NCI-H1105 treated with DMSO at 0.1 percent for 48 hours (cell line): ENCODE data around the gene ACOX3.
"Not testable (repeated sequence)": the region's sequence is repeated elsewhere in the genome, so short reads cannot be mapped to it uniquely, and the experiment has no call there.

Source experiments
- DNase-seq: peaks from one replicate; lab custom pipeline; 2025; lab: John Stamatoyannopoulos, UW

The ACOX3 gene

GRCh38 chr4:8433136-8433535 is 7.4 kb downstream of the ACOX3 start:
- no peak for DNase-seq

DNA sequence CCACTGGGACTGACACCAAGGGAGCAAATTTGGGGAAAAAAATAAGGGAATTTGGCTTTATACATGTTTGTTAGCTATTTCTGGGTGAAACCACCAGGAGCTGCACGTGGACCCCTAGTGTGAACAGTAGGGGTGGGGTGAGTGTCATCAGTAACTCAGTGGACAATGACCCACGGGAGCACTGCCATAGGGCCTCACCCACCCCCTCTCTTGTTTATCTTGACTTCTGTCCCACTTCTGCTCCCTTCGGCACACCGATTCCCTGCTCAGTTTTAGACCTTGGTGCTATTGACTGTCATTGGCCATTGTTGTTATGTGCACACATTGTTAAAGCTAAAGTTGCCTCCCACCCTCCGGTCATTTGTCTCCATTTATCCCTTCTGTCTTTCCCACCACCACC is 9.0 kb downstream of the ACOX3 start:
- no peak for DNase-seq

- peak; percentile 55 for DNase-seq
These were observed 12.0 kb downstream of the ACOX3 start for GRCh38 chr4:8428288-8429097.

GRCh38 chr4:8427761-8428287 is 12.7 kb downstream of the ACOX3 start:
- peak; percentile 18 for DNase-seq

- no peak for DNase-seq
These were observed 13.3 kb downstream of the ACOX3 start for GRCh38 chr4:8427262-8427661.

- DNase-seq: no peak
These were observed 17.7 kb downstream of the ACOX3 start for GRCh38 chr4:8422786-8423185.

GRCh38 chr4:8422327-8422726 is 18.2 kb downstream of the ACOX3 start:
- no peak for DNase-seq

- DNase-seq: not testable (repeated sequence)
These were observed 20.4 kb downstream of the ACOX3 start for GRCh38 chr4:8420151-8420550.

DNA sequence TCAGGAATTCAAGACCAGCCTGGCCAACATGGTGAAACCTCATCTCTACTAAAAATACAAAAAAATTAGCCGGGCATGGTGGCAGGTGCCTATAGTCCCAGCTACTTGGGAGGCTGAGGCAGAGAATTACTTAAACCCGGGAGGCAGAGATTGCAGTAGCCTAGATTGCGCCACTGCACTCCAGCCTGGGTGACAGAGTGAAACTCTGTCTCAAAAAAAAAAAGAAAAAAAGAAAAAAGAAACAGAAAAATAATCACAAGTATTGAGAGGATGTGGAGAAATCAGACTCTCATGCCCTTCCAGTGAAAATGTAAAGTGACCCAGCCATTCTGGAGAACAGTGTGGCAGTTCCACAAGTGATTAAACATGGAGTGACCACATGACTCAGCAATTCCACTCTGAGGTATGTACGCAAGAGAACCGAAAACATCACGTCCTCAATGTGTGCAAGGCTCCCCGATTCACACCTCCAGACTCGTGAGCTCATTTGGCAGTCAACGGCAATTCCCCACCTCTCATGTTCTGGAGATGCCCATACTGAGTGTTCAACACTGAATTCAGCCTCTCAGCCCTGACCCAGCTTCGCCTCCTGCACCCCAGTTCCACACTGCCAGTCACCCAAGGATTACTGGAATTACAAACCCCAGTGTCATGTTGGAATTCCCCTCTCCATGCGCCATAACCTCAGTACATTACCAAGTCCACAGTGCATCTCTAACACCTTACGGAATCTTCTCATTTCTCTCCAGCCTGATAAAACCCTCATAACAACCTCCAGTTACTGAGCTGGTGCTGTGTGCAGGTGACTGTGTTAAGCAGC is 21.1 kb downstream of the ACOX3 start:
- no peak for DNase-seq

DNA sequence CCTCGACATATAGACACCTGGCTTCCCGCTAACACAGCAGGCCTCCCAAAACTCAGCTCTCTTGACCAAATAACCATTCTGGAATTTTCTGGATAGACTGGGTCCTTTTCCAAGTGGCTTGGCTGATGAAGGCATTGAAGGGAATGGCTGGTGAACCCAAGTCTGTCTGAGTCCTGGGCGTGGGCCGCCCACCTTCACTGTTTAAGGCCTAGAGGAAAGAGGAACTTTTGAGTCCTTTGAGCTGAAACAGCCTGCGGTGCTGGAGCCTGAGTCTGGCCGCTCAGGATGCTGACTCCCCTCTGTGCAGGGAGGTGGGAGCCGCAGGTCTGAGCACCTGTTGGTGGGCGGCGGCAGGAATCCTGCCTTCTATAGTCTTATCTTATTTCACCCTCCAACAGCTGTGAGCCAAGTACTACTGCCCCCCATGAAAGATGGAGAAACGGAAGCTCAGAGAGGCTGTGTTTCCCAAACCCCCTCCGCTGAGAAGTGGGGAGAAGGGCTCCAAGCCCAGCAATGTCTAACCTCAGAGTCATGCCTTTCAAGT is 23.4 kb downstream of the ACOX3 start:
- DNase-seq: no peak

GRCh38 chr4:8414377-8414776 is 26.1 kb downstream of the ACOX3 start:
- no peak for DNase-seq

DNA sequence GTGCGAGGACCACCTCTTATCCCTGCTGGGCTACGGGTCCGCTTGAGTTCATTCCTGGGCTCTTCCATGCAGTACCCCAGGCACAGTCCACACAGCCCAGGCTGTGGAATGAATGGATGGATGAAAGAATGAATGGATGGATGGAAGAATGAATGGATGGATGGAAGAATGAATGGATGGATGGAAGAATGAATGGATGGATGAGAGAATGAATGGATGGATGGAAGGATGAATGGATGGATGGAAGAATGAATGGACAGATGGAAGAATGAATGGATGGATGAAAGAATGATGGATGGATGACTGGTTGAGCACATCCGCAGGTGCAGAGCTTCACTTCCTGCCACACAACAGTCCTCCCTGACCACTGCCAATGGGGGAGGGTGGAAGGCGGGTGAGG is 28.2 kb downstream of the ACOX3 start:
- no peak for DNase-seq

- DNase-seq: no peak
These were observed 29.0 kb downstream of the ACOX3 start for GRCh38 chr4:8411351-8412180.

GRCh38 chr4:8410641-8411271 is 29.8 kb downstream of the ACOX3 start:
- DNase-seq: peak; percentile 1

- DNase-seq: no peak
These were observed 30.4 kb downstream of the ACOX3 start for GRCh38 chr4:8410066-8410625.

DNA sequence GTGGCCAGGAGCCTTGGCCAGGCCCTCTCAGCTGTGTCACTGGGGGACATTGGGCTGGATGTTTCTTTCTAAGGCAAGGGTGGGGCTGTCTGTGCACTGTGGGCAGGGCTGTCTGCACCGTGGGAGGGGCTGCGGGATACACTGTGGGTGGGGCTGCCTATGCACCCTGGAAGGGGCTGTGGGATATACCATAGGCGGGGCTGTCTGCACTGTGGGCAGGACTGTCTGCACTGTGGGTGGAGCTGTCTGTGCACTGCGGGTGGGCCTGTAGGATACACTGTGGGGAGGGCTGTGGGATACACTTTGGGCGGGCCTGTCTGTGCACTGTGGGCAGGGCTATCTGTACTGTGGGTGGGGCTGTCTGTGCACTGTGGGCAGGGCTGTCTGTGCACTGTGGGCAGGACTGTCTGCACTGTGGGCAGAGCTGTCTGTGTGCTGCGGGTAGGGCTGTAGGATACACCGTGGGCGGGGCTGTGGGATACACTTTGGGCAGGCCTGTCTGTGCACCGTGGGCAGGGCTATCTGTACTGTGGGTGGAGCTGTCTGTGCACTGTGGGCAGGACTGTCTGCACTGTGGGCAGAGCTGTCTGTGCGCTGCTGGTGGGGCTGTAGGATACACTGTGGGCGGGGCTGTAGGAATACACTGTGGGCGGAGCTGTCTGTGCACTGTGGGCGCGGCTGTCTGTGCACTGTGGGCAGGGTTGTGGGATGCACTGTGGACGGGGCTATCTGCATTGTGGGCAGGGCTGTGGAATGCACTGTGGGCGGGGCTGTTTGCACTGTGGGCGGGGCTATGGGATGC is 31.1 kb downstream of the ACOX3 start:
- DNase-seq: no peak

GRCh38 chr4:8407756-8408155 is 32.8 kb downstream of the ACOX3 start:
- no peak for DNase-seq

DNA sequence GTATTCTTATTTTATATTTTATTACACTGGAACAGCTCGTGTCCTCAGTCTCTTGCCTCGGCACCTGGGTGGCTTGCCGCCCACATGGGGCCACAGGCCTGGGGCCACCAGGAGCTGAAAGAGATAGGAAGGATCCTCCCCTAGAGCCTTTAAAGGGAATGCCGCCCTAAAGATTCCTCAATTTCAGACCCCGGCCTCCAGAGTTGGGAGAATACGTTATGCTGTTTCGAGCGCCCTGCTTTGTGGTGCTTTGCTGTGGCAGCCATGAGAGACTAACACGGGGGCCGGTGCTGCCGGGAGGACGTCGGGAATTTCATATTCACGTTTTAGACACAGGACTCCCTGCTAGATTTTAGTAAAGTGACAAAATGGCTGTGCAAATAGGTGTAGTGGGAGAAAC is 33.2 kb downstream of the ACOX3 start:
- no peak for DNase-seq

DNA sequence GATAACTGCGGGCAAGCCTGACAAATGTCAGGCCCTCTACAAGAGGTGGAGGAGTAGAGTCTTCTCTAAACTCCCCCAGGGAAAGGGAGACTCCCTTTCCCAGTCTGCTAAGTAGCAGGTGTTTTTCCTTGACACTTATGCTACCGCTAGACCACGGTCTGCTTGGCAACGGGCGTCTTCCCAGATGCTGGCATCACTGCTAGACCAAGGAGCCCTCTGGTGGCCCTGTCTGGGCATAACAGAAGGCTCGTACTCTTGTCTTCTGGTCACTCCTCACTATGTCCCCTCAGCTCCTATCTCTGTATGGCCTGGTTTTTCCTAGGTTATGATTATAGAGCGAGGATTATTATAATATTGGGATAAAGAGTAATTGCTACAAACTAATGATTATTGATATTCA is 33.6 kb downstream of the ACOX3 start:
- not testable (repeated sequence) for DNase-seq

- no peak for DNase-seq
These were observed 35.0 kb downstream of the ACOX3 start for GRCh38 chr4:8405516-8405875.
